GM19324 (cell line): ENCODE results near the gene DYRK3.
A peak's percentile ranks its signal among the peaks of the same experiment; 100 is the strongest.

Experiments used
- ATAC-seq: cut with Tn5 transposase; IDR thresholded peaks from one replicate; pipeline ENCODE4 v1.9.1; 2021; ENCODE audit warnings: mild to moderate bottlenecking, moderate library complexity; ENCODE audit not compliant: unreplicated experiment, low FRiP score

Gene DYRK3

DNA sequence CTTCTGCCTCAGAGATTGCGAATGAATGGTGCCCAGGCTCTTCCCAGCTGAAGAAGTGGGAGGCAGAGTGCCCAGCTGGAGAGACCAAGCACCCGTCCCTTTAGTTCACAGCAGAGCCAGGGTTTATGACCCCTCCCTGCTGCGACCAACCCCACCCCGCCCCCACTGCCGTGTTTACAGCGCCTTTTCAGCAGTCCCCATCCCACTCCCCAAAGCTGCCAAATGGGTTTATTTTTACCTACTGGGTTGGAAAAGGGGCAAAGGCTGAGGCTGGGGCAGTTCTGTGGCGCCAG, 23.6 kb downstream of the DYRK3 start:
- no peak for ATAC-seq

GRCh38 chr1:206660136-206660535, 24.8 kb downstream of the DYRK3 start:
- no peak for ATAC-seq

- ATAC-seq, result no peak
Measured at GRCh38 chr1:206661161-206661820, 26.0 kb downstream of the DYRK3 start.

- no peak for ATAC-seq
Measured at GRCh38 chr1:206662396-206663092, 27.2 kb downstream of the DYRK3 start.

DNA sequence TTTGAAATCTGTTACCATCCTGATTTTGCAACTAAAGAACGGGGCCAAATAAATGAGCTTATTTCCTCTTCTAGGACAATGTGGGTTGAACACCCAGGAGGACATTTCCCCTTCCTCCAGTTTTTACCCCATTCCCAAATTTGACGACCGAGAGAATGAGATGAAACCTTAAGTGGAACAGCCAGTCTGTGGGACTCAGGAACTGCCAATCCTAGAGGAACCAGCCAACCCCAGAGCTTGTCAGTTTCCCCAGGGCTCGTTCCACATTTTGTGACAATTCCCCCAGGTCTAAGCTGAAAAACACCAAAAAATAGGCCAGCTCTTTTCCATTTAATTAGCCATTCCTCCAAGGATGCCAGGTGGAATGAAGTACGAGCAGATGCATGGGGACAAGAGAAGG, 28.0 kb downstream of the DYRK3 start:
- no peak for ATAC-seq

DNA sequence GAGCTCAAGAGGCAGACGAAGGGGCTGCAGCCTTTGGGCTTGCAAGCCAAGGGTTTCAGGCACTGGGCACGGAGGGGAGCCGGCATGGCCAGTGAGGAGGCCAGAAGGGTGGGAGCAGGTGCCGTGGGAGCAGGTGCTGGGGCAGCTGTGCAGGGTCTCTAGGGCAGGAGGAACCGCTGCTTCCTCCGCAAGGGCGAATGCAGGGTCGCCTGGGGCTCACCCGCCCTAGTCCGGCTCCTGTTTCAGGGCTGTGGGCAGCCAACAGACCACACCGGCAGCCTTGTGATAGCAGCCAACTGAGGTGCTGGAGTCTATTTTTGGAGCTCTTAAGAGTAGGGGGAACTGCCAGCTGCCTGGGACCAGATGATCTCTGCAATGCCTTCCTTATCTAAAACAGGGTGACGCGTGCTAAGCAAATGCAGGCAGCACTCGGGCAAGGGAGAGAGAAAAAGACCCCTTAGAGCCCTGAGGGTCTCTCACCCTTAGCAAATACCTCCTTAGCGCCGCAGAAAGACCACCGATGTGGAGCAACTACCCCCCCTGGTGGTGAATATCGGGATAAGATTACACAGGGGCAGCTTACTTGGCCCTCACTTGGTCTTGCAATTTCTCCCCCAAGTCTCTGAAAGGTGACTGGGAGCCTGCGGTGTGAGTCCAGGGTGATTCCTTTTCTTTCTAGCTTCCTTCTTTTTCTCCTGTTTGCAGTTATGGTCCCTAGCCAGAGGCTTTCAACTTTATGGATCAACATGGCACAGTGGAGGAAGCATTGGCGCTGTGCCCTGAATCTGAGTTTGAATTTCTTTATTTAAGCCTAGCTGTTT, 28.7 kb downstream of the DYRK3 start:
- ATAC-seq, result no peak

GRCh38 chr1:206664740-206665139, 29.4 kb downstream of the DYRK3 start:
- ATAC-seq, result no peak

DNA sequence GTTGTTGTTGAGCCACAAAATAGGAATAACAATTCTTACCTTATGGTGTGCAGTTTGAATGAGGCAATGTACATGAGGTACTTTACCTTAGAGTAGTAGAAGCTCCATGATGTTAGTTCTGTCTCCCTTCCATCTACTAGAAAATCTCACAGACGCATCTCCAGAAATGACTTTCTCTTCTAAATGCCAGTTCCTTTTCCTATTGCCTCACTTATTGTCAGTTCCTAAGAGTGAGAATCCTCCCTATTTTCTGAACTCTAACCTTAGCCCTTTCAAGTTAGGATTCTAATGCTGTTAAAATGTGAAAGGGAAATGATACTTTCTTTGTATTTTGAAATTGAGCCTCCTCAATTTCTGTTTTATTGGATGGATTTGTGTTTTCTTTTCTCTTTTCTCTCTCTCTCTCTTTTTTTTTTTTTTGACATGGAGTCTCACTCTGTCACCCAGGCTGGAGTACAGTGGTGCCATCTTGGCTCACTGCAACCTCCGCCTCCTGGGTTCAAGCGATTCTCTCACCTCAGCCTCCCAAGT, 30.8 kb downstream of the DYRK3 start:
- ATAC-seq, result no peak

GRCh38 chr1:206666954-206667665, 31.8 kb downstream of the DYRK3 start:
- ATAC-seq, result no peak

DNA sequence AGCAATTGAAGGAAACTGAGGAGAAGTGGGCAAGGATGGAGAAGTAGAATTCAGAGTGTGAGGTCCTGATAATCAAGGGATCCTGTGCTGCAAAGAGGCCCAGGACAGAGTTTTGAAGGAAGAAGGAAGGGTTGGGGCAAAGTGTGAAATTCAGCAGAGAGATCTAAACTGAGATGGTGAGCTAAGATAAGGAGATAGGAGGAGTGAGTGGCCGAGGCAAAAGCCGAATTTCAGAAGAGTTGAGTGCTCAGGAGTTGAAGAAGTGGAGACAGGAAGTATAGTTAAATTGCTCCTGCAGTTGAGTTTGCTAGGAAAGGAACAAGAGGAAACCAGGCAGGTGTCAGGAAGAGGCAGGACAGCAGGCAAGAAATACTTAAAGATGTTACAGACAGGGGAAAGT, 33.0 kb downstream of the DYRK3 start:
- no peak for ATAC-seq

DNA sequence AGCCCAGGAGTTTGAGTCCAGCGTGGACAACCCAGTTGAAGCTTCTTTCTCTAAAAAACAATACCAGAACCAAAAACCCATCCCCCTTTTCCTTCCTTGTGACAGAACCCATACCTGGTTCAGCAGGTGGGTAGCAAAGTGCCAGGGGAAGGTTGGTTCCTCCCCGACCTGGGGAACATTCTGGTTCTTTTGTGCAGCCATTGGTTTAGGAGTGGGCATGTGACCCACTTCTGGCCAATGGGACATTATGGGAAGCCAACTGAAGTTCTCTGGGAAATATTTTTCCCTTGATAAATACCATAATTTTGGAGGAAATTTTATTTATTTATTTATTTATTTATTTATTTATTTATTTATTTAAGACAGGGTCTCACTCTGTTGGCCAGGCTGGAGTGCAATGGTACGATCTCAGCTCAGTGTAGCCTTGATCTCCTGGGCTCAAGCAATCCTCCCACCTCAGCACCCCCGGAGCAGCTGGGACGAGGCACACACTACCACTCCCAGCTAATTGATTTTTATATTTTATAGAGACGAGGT, 33.6 kb downstream of the DYRK3 start:
- ATAC-seq, result no peak

DNA sequence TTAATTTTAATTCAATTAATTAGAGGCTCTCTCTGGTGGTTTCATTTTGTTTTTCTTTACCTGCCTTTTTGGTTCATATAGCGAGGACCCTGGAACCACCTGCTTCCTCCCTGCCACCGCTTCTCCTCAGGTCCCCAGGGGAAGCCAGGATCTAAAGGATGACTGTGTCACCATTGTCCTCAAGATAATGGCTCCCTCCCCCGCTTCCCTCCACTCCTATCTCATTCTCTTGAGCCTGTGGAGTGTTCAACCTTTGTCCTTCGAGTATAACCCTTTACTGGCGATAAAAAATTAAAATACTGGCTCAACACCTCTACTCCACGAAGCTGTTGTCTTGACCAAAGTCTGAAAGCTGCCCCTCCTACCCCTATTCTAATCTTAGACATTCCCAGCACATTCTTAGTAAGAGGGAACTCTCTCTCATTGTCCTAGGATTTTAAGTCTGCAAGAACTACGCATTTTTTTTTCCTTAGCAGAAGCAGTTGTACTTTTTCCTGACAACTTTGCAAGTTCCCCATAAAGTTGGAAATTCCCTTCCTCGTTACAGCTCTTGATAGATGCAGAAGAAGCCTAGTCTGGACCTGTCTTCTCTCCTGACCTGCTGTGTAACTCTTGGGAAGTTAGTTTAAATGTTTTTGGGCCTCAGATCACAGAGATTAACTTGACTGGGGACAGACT, 36.8 kb downstream of the DYRK3 start:
- no peak for ATAC-seq

DNA sequence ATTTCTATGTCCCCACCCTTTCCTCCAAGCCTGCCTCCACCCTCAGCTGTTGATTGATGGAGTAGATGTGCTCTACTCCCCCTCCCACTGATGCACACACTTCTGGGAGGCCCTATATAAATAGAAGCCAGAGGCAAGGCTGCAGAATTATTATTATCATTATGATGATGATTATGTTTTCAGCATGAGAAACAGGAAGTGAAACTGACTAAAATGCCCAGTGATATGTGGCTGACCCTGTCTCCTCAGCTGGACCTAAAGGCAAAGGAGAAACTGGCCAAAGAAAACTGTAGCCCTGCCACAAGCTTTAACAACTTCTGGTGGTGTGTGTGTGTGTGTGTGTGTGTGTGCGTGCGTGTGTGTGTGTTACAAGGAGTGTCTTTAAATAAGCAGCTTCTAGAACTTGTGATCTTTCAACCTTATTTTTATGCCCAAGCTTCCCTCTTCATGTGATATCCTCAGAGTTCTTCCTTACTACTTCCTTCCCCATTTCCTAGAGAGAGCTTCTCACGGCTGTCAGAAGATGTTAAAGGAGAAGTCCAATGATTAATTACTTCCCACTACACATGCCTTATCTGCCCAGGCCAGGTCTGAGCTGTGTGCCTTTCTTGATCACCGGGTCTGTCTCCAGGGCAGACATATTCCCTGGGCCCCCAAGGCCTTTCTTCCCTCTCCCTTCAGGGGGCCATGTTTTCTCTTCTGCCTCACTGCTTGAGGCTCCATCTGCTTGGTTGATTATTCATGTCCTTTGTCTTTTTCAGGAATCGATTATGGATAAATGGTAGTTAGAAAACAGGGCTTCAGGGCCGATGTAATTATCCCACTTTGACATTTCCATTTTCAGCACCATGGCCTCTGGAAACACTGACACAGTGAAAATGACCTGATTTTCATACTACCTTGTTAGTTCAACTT, 37.8 kb downstream of the DYRK3 start:
- ATAC-seq, result no peak

DNA sequence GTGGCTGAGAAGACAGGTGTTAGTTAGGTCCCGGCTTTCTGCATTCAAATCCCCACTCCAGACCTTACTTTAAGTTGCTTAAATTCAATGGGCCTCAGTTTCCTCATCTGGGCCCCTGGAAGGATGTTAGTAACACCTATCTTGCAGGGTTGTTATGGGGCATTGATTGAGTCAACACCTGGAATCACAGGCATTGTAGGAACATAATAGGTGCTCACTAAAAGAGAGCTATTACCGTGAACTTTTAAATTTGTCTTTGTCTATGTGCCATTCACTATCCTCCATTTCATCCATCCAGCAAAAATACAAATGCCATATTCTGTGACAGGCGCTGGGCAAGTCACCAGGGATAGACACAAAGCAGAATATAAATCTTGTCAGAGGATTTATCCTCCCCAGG, 38.9 kb downstream of the DYRK3 start:
- ATAC-seq, result no peak

DNA sequence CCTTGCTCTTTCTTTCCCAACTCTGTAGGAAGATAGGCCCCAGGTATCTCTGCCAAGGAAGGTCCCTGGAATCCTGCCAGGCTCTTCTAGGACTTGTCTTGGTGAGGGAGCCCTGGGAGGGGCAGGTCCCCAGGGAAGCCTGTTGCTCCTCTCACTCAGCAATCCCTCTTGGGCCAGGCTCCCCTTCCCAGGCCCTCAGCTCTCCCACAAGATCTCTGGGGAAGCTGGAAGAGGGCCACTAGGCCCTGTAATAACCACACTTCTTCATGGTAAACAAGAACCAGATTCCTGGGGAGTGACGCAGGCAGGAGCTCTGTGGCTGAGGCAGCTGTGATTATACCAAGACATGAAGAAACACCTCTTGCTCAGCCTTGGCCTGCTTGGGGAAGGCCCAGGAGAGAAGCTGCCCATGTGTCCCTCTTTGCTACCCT, 39.4 kb downstream of the DYRK3 start:
- ATAC-seq, result no peak

DNA sequence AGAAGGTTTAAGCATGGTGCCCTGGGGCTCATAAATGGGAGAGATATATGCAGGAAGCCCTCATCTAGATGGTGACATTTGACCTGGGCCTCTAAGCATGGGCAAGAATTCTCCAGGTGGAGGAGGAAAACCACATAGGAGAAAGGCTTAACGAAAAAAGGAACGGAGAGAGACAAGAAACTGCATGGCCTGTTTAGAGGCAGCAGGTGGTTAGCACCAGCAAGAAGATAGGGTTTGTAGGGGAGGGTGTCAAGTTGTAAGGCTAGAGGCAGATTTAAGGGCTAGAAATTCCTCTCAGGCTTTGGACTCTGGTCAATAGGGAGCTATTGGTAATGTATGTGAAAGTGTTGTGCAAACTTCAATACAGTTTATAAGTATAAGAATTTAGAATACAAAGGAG, 41.2 kb downstream of the DYRK3 start:
- no peak for ATAC-seq

GRCh38 chr1:206678490-206678889, 43.2 kb downstream of the DYRK3 start:
- ATAC-seq, result no peak

DNA sequence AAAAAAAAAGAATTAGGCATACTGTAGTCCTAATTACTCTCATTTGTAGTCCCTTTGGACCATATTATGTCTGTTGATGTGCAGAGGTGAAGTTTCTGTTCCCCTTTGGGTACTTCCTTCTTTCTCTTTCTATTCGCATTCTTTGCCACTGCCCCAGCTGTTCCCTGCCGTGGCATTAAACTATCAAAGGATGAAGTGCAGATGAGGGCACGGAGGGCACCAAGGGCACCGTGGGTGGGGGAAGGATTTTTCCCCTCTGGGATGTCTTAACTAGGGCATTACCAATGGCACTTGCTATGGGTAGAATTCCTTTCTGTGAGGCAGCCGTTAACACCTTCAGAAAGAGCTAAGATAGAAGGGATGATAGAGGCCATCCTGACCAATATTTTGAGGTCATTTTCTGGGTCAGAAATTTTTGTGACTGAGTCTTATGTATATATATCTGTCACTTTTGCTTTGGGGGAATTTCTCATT, 44.4 kb downstream of the DYRK3 start:
- ATAC-seq, result peak; percentile 71

- no peak for ATAC-seq
Measured at GRCh38 chr1:206680279-206680678, 44.9 kb downstream of the DYRK3 start.
